Measurements from ENCODE around the gene LCORL.

- TF ChIP-seq, protein P1, sequence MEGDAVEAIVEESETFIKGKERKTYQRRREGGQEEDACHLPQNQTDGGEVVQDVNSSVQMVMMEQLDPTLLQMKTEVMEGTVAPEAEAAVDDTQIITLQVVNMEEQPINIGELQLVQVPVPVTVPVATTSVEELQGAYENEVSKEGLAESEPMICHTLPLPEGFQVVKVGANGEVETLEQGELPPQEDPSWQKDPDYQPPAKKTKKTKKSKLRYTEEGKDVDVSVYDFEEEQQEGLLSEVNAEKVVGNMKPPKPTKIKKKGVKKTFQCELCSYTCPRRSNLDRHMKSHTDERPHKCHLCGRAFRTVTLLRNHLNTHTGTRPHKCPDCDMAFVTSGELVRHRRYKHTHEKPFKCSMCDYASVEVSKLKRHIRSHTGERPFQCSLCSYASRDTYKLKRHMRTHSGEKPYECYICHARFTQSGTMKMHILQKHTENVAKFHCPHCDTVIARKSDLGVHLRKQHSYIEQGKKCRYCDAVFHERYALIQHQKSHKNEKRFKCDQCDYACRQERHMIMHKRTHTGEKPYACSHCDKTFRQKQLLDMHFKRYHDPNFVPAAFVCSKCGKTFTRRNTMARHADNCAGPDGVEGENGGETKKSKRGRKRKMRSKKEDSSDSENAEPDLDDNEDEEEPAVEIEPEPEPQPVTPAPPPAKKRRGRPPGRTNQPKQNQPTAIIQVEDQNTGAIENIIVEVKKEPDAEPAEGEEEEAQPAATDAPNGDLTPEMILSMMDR (IDR thresholded peaks at IDR 0.05; ENCODE audit: insufficient read depth, low read depth, low read length): no peak
- TF ChIP-seq EZH2 (IDR thresholded peaks at IDR 0.05; ENCODE audit: insufficient read depth, low read length): no peak
Measured at GRCh38 chr4:17941731-17942130, 79.8 kb downstream of the LCORL start.
